Measurements from ENCODE around the gene PLA2G15. TPM values are rescaled to one million over a fixed set of nuclear protein-coding genes. Genes with fewer than 3 reads are reported as not detected.

PLA2G15 gene
- total and polyA plus RNA-seq, 2 of the 13 experiments (the other 11 are each of a cell fraction or from before 2014, with no cell fraction given) = 14.4 to 23.7 TPM

GRCh38 chr16:68234188-68235107 lies 10.7 kb upstream of the PLA2G15 start (continued):
- peak; percentile 81 for TF ChIP-seq ZNF609 (CRISPR knock-in tag; IDR thresholded peaks at IDR 0.05; ENCODE audit: borderline replicate concordance)
- TF ChIP-seq ZNF563 (CRISPR knock-in tag; IDR thresholded peaks at IDR 0.05) = no peak; the same call in 1 of the 2 replicates
- TF ChIP-seq ZNF251 (CRISPR knock-in tag; IDR thresholded peaks at IDR 0.05) = no peak
- TF ChIP-seq CBX2 (IDR thresholded peaks at IDR 0.05; ENCODE audit: low read depth, low read length) = no peak
- no peak for TF ChIP-seq CBX2 (CRISPR knock-in tag; IDR thresholded peaks at IDR 0.05; ENCODE audit: low read depth)
- no peak; the same call in 1 of the 2 replicates for TF ChIP-seq ZNF749 (CRISPR knock-in tag; IDR thresholded peaks at IDR 0.05; ENCODE audit: borderline replicate concordance)
- no peak for TF ChIP-seq ZNF18 (CRISPR knock-in tag; IDR thresholded peaks at IDR 0.05; ENCODE audit: insufficient replicate concordance)
- no peak for TF ChIP-seq ZMAT5 (CRISPR knock-in tag; IDR thresholded peaks at IDR 0.05; ENCODE audit: borderline replicate concordance, low read depth)
- no peak for TF ChIP-seq CREB3 (CRISPR knock-in tag; IDR thresholded peaks at IDR 0.05)
- TF ChIP-seq ZNF253 (CRISPR knock-in tag; IDR thresholded peaks at IDR 0.05; ENCODE audit: borderline replicate concordance) = no peak
- no peak for TF ChIP-seq ATF1 (CRISPR knock-in tag; IDR thresholded peaks at IDR 0.05)
- TF ChIP-seq NFKB2 (CRISPR knock-in tag; IDR thresholded peaks at IDR 0.05; ENCODE audit: borderline replicate concordance) = no peak; the same call in 1 of the 2 replicates
- TF ChIP-seq ZNF556 (CRISPR knock-in tag; IDR thresholded peaks at IDR 0.05; ENCODE audit: borderline replicate concordance) = peak; percentile 82; the same call in 1 of the 2 replicates
- peak; percentile 99 for TF ChIP-seq SKI (IDR thresholded peaks at IDR 0.05; ENCODE audit: partially characterized antibody)
- no peak; the same call in 1 of the 2 replicates for TF ChIP-seq KLF15 (CRISPR knock-in tag; IDR thresholded peaks at IDR 0.05; ENCODE audit: borderline replicate concordance)
- no peak for TF ChIP-seq CHCHD3 (CRISPR knock-in tag; IDR thresholded peaks at IDR 0.05)
- TF ChIP-seq ZHX1 (CRISPR knock-in tag; IDR thresholded peaks at IDR 0.05; ENCODE audit: low read depth) = no peak

All from HepG2 (cell line).